RPMI7951 (cell line): ENCODE measurements around the gene ANKRD11. TPM values are rescaled to one million over a fixed set of nuclear protein-coding genes. Genes with fewer than 3 reads are reported as not detected.
A peak's percentile ranks its signal among the peaks of the same experiment; 100 is the strongest.
"Not testable (repeated sequence)": the region's sequence is repeated elsewhere in the genome, so short reads cannot be mapped to it uniquely, and the experiment has no call there.

Experiments used
- DNase-seq: peaks from one replicate; pipeline ENCODE4 v3.0.0-alpha.2; 2012; ENCODE audit warnings: low read depth
- total RNA-seq: library from RNA; depleted of rRNA; stranded (reverse); fragments of >200 nt; shearing (Covaris generic); gene quantifications from 2 replicates; pipeline ENCODE4 v1.2.3, GENCODE V29; 2014

ANKRD11 gene
- total RNA-seq, 1 experiment from 2014 or later, result 31.2 TPM

- DNase-seq, result no peak
Observed at GRCh38 chr16:89384282-89384681, 106.1 kb downstream of the ANKRD11 start.

- peak; percentile 81 for DNase-seq
Observed at GRCh38 chr16:89383095-89384003, 107.0 kb downstream of the ANKRD11 start.

- DNase-seq, result not testable (repeated sequence)
Observed at GRCh38 chr16:89382555-89382954, 107.8 kb downstream of the ANKRD11 start.

GRCh38 chr16:89381788-89382187, 108.6 kb downstream of the ANKRD11 start:
- no peak for DNase-seq

GRCh38 chr16:89380681-89381080, 109.7 kb downstream of the ANKRD11 start:
- no peak for DNase-seq

- no peak for DNase-seq
Observed at GRCh38 chr16:89378947-89379771, 111.2 kb downstream of the ANKRD11 start.

GRCh38 chr16:89377453-89377848, 112.9 kb downstream of the ANKRD11 start:
- no peak for DNase-seq

GRCh38 chr16:89376812-89377452, 113.4 kb downstream of the ANKRD11 start:
- DNase-seq, result no peak

GRCh38 chr16:89375686-89376085, 114.7 kb downstream of the ANKRD11 start:
- peak; percentile 27 for DNase-seq

GRCh38 chr16:89375021-89375420, 115.3 kb downstream of the ANKRD11 start:
- peak; percentile 66 for DNase-seq

GRCh38 chr16:89374393-89374960, 115.9 kb downstream of the ANKRD11 start:
- peak; percentile 75 for DNase-seq

- peak; percentile 89 for DNase-seq
Observed at GRCh38 chr16:89373355-89374110, 116.8 kb downstream of the ANKRD11 start.

GRCh38 chr16:89371968-89372634, 118.3 kb downstream of the ANKRD11 start:
- no peak for DNase-seq

- no peak for DNase-seq
Observed at GRCh38 chr16:89371386-89371785, 119.0 kb downstream of the ANKRD11 start.

- DNase-seq, result no peak
Observed at GRCh38 chr16:89370601-89371000, 119.8 kb downstream of the ANKRD11 start.

GRCh38 chr16:89370081-89370511, 120.3 kb downstream of the ANKRD11 start:
- peak; percentile 38 for DNase-seq

GRCh38 chr16:89369266-89369895, 121.0 kb downstream of the ANKRD11 start:
- DNase-seq, result no peak

GRCh38 chr16:89368604-89369249, 121.6 kb downstream of the ANKRD11 start:
- DNase-seq, result no peak

GRCh38 chr16:89367538-89367915, 122.8 kb downstream of the ANKRD11 start:
- DNase-seq, result no peak
